OCI-LY1 (cell line): Measurements from ENCODE around the gene GRID2.

ENCODE experiments used
- H2AFZ ChIP-seq: fragments of 200-600 bp; sonication (generic), shearing (Covaris generic); 2 replicates; pipeline ENCODE4 v1.6.0; 2014; ENCODE audit warnings: antibody characterized with exemption, mild to moderate bottlenecking, low read length
- H3F3A ChIP-seq: fragments of 200-600 bp; sonication (generic), shearing (Covaris generic); 2 replicates; pipeline ENCODE4 v1.6.0; 2014; ENCODE audit warnings: mild to moderate bottlenecking, antibody characterized with exemption, low read length, moderate library complexity; ENCODE audit not compliant: insufficient read depth
- H3K27ac ChIP-seq: fragments of 200-600 bp; sonication (generic); 2 replicates; pipeline ENCODE4 v1.5.1; 2014; ENCODE audit warnings: low read length, mixed run types, mild to moderate bottlenecking, low read depth; ENCODE audit not compliant: poor library complexity, severe bottlenecking
- H3K27me3 ChIP-seq: fragments of 200-600 bp; sonication (generic); 2 replicates; pipeline ENCODE4 v1.6.0; 2014; ENCODE audit warnings: antibody characterized with exemption, mild to moderate bottlenecking, low read length, moderate library complexity; ENCODE audit not compliant: insufficient read depth
- H3K36me3 ChIP-seq: fragments of 200-600 bp; sonication (generic); 2 replicates; pipeline ENCODE4 v1.6.1; 2014; ENCODE audit warnings: mild to moderate bottlenecking, antibody characterized with exemption, low read length, moderate library complexity, mixed read lengths; ENCODE audit not compliant: insufficient read depth
- H3K4me1 ChIP-seq: fragments of 200-600 bp; sonication (generic); 2 replicates; pipeline ENCODE4 v1.5.1; 2014; ENCODE audit warnings: mild to moderate bottlenecking, low read length, moderate library complexity; ENCODE audit not compliant: insufficient read depth, severe bottlenecking
- H3K4me2 ChIP-seq: fragments of 200-600 bp; sonication (generic), shearing (Covaris generic); 2 replicates; pipeline ENCODE4 v1.6.1; 2014; ENCODE audit warnings: low read length
- H3K4me3 ChIP-seq: fragments of 200-600 bp; sonication (generic); 2 replicates; pipeline ENCODE4 v1.5.1; 2014; ENCODE audit warnings: low read length, low read depth, mild to moderate bottlenecking, mixed read lengths; ENCODE audit not compliant: poor library complexity, severe bottlenecking
- H3K79me2 ChIP-seq: fragments of 200-600 bp; shearing (Covaris generic); 2 replicates; pipeline ENCODE4 v1.6.1; 2016; ENCODE audit warnings: mixed run types, low read length, mixed read lengths; ENCODE audit not compliant: insufficient read depth
- H3K9ac ChIP-seq: fragments of 200-600 bp; sonication (generic), shearing (Covaris generic); 2 replicates; pipeline ENCODE4 v1.6.1; 2014; ENCODE audit warnings: mild to moderate bottlenecking, low read length, mixed read lengths
- H3K9me2 ChIP-seq: fragments of 200-600 bp; sonication (generic), shearing (Covaris generic); 2 replicates; pipeline ENCODE4 v1.6.1; 2014; ENCODE audit warnings: low read depth, mild to moderate bottlenecking, low read length, mixed read lengths
- H3K9me3 ChIP-seq: fragments of 200-600 bp; shearing (Covaris generic); 2 replicates; pipeline ENCODE4 v1.6.1; 2014; ENCODE audit warnings: low read length, mixed read lengths
- H4K20me1 ChIP-seq: fragments of 200-600 bp; sonication (generic), shearing (Covaris generic); 2 replicates; pipeline ENCODE4 v1.6.0; 2016; ENCODE audit warnings: mild to moderate bottlenecking, low read length; ENCODE audit not compliant: insufficient read depth
- EZH2 ChIP-seq: fragments of 200-600 bp; sonication (generic), shearing (Covaris generic); IDR thresholded peaks from 2 replicates; pipeline ENCODE4 v1.8.0; 2017; ENCODE audit warnings: borderline replicate concordance, mixed run types, mild to moderate bottlenecking, antibody characterized with exemption, low read length, moderate library complexity, mixed read lengths
- TF ChIP-seq, protein P1 (sequence below): fragments of 200-600 bp; sonication (generic), shearing (Covaris generic); IDR thresholded peaks from 2 replicates; pipeline ENCODE4 v1.5.1; 2017; ENCODE audit warnings: mild to moderate bottlenecking, antibody characterized with exemption, low read length, moderate library complexity, mixed read lengths

GRID2 gene

GRCh38 chr4:93760284-93760683 lies 1456.5 kb downstream of the GRID2 start:
- no peaks in the 10 kb centered on the region for H3K9me3 ChIP-seq
- H2AFZ ChIP-seq, result no peak overlapping the region
- H3K27ac ChIP-seq, result no peak overlapping the region
- no peaks in the 10 kb centered on the region for H3K79me2 ChIP-seq
- no peaks in the 10 kb centered on the region for H4K20me1 ChIP-seq
- no peaks in the 10 kb centered on the region for H3K36me3 ChIP-seq
- no peaks in the 10 kb centered on the region for H3K4me1 ChIP-seq
- TF ChIP-seq, protein P1, sequence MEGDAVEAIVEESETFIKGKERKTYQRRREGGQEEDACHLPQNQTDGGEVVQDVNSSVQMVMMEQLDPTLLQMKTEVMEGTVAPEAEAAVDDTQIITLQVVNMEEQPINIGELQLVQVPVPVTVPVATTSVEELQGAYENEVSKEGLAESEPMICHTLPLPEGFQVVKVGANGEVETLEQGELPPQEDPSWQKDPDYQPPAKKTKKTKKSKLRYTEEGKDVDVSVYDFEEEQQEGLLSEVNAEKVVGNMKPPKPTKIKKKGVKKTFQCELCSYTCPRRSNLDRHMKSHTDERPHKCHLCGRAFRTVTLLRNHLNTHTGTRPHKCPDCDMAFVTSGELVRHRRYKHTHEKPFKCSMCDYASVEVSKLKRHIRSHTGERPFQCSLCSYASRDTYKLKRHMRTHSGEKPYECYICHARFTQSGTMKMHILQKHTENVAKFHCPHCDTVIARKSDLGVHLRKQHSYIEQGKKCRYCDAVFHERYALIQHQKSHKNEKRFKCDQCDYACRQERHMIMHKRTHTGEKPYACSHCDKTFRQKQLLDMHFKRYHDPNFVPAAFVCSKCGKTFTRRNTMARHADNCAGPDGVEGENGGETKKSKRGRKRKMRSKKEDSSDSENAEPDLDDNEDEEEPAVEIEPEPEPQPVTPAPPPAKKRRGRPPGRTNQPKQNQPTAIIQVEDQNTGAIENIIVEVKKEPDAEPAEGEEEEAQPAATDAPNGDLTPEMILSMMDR, result no peak
- TF ChIP-seq EZH2, result no peak
- H3K27me3 ChIP-seq, result no peaks in the 10 kb centered on the region
- H3K9me2 ChIP-seq, result no peaks in the 10 kb centered on the region
- H3K9ac ChIP-seq, result no peak overlapping the region
- H3K4me2 ChIP-seq, result no peak overlapping the region
- H3K4me3 ChIP-seq, result no peak overlapping the region
- no peaks in the 10 kb centered on the region for H3F3A ChIP-seq

DNA sequence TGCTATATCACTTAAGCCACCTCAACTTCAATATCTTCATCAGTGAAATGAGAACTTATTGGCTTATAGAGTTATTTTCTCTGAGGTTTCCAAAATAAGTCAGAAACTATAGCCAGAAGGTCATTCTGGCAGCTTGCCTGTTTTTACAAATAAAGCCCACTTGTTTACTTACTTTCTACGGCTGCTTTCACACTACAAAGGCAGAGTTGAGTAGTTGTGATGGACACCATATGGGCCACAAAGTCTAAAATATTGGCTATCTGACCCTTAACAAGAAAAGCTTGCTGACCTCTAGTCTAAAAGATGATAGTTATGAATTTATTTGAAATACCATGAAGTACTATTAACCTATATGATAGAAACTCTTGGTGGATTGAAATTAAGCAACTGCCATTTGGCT lies 1457.5 kb downstream of the GRID2 start:
- Histone ChIP-seq H2AFZ (no peak overlapping the region), H3K9me2 (no peaks in the 10 kb centered on the region), H4K20me1 (no peaks in the 10 kb centered on the region), H3K36me3 (no peaks in the 10 kb centered on the region), H3K79me2 (no peaks in the 10 kb centered on the region), H3K9me3 (no peaks in the 10 kb centered on the region), H3K27me3 (no peaks in the 10 kb centered on the region), H3K4me1 (no peaks in the 10 kb centered on the region), H3K4me2 (no peak overlapping the region), H3K9ac (no peak overlapping the region), H3F3A (no peaks in the 10 kb centered on the region), H3K27ac (no peak overlapping the region), H3K4me3 (no peak overlapping the region)
- TF ChIP-seq EZH2, result no peak
- TF ChIP-seq, protein P1, result no peak

DNA sequence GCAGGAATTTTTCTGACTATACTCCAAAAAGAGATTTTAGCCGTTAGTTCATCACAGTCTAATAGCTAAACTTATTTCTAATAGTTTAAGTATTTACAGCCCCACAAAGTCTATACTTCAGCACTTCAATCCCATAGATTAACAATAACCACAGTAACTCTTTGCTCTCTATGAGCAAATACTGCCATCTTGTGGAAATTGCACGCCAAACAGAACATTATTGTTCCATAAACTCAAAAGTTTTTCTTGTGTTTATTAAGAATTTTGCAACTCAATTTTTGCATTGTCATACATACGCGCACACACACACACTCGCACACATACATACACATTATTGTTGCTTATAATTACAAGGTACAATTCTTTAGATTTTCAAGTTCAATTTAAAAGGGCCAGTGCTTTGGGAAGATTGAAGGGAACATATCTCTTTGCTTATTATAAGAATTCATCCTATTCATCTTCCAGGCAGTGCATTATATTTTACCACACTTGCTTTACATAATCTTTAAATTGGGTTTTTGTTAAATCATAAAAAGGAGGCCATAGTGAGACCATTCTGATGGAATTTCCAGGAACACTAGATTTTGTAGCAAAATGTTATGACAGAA lies 1461.0 kb downstream of the GRID2 start:
- H3K79me2 ChIP-seq, result no peaks in the 10 kb centered on the region
- no peak overlapping the region for H3K4me2 ChIP-seq
- no peak overlapping the region for H3K27ac ChIP-seq
- no peaks in the 10 kb centered on the region for H3K9me3 ChIP-seq
- H3K9ac ChIP-seq, result no peak overlapping the region
- H3K4me3 ChIP-seq, result no peak overlapping the region
- H3K27me3 ChIP-seq, result no peaks in the 10 kb centered on the region
- no peaks in the 10 kb centered on the region for H3K9me2 ChIP-seq
- no peaks in the 10 kb centered on the region for H3K36me3 ChIP-seq
- H3F3A ChIP-seq, result no peaks in the 10 kb centered on the region
- no peaks in the 10 kb centered on the region for H3K4me1 ChIP-seq
- H2AFZ ChIP-seq, result no peak overlapping the region
- H4K20me1 ChIP-seq, result no peaks in the 10 kb centered on the region
- TF ChIP-seq, protein P1, result peak; percentile 86
- no peak for TF ChIP-seq EZH2
